NT2/D1 (cell line): ENCODE measurements around the gene SPAG17.

ENCODE experiments used
- DNase-seq: peaks from one replicate; pipeline ENCODE4 v3.0.0-alpha.2; 2011; ENCODE audit warnings: low read depth, low spot score
- H3K27me3 ChIP-seq: 2 replicates; pipeline ENCODE4 v1.6.0; 2011; ENCODE audit warnings: mild to moderate bottlenecking; ENCODE audit not compliant: insufficient read length, insufficient read depth
- H3K36me3 ChIP-seq: 2 replicates; pipeline ENCODE4 v1.6.1; 2011; ENCODE audit warnings: mild to moderate bottlenecking, low read length, mixed read lengths; ENCODE audit not compliant: insufficient read depth, insufficient read length
- H3K4me1 ChIP-seq: 2 replicates; pipeline ENCODE4 v1.5.1; 2011; ENCODE audit not compliant: insufficient read depth, insufficient read length
- H3K4me3 ChIP-seq: 2 replicates; pipeline ENCODE4 v1.5.1; 2011; ENCODE audit warnings: low read depth; ENCODE audit not compliant: insufficient read length
- H3K9ac ChIP-seq: 2 replicates; pipeline ENCODE4 v1.6.0; 2011; ENCODE audit warnings: low read depth; ENCODE audit not compliant: insufficient read length
- H3K9me3 ChIP-seq: 2 replicates; pipeline ENCODE4 v1.5.1; 2011; ENCODE audit warnings: mild to moderate bottlenecking, low read length; ENCODE audit not compliant: insufficient read depth
- SUZ12 ChIP-seq: IDR thresholded peaks from 2 replicates; pipeline ENCODE4 v1.6.1; 2011; ENCODE audit not compliant: insufficient read length, insufficient read depth; ENCODE audit errors: extremely low read depth
- YY1 ChIP-seq: IDR thresholded peaks from 2 replicates; pipeline ENCODE4 v1.6.1; 2011; ENCODE audit not compliant: insufficient read length, insufficient read depth
- ZNF274 ChIP-seq: IDR thresholded peaks from 2 replicates; pipeline ENCODE4 v1.6.1; 2011; ENCODE audit warnings: mild to moderate bottlenecking, low read depth, low read length

The SPAG17 gene

DNA sequence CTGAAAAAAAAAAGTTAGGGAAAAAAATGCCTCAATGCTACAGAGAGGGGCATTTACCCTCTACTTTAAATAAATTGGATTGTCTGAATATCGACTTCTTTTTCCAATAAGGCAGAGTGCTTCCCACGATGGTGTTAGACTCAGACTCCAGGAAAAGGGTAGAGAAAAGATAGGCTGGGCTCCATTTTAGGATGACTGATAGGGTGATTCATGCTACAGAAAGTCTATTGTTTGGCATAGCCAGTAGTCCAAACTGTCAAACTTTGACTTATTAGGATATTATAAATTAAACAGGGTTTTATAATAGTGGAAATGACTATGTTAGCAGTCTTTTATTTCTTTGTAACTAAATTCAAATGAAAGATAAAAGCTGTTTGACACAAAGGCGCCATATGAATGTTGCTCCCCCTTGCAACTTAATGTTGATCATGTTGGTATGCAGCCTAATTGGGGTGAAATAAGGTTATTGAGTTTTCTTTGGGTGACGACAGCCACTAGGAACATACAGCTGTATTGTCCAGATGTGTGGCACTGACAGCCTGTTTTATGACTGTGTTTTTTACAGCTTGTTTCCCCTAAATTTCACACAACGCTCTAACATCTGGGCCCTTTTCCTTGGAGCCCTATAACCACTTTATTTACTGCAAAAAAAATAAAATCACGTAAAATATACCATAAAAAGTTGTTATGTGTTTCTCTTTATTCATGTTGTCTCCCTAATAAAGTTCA, 69.3 kb downstream of the SPAG17 start:
- DNase-seq, result no peak
- H3K36me3 ChIP-seq, result no peaks in the 10 kb centered on the region

GRCh38 chr1:118113261-118113660, 71.8 kb downstream of the SPAG17 start:
- no peak overlapping the region for H3K9ac ChIP-seq
- no peaks in the 10 kb centered on the region for H3K36me3 ChIP-seq
- H3K27me3 ChIP-seq, result no peaks in the 10 kb centered on the region
- H3K9me3 ChIP-seq, result no peaks in the 10 kb centered on the region
- no peak for TF ChIP-seq YY1
- TF ChIP-seq SUZ12, result no peak
- TF ChIP-seq ZNF274, result no peak
- no peaks in the 10 kb centered on the region for H3K4me1 ChIP-seq
- no peak overlapping the region for H3K4me3 ChIP-seq
- DNase-seq, result no peak

More for the DNA sequence above, 69.3 kb downstream of the SPAG17 start:
- H3K9ac ChIP-seq, result no peak overlapping the region
- no peak for TF ChIP-seq SUZ12
- no peak for TF ChIP-seq YY1
- TF ChIP-seq ZNF274, result no peak
- H3K4me3 ChIP-seq, result no peak overlapping the region
- H3K9me3 ChIP-seq, result no peaks in the 10 kb centered on the region
- no peaks in the 10 kb centered on the region for H3K27me3 ChIP-seq
- H3K4me1 ChIP-seq, result no peaks in the 10 kb centered on the region

GRCh38 chr1:118110580-118110979, 74.4 kb downstream of the SPAG17 start:
- H3K36me3 ChIP-seq, result no peaks in the 10 kb centered on the region
- H3K4me1 ChIP-seq, result no peaks in the 10 kb centered on the region
- no peak overlapping the region for H3K4me3 ChIP-seq
- H3K9me3 ChIP-seq, result no peaks in the 10 kb centered on the region
- DNase-seq, result no peak
- H3K9ac ChIP-seq, result no peak overlapping the region
- TF ChIP-seq SUZ12, result no peak
- TF ChIP-seq ZNF274, result no peak
- TF ChIP-seq YY1, result no peak
- H3K27me3 ChIP-seq, result no peaks in the 10 kb centered on the region

DNA sequence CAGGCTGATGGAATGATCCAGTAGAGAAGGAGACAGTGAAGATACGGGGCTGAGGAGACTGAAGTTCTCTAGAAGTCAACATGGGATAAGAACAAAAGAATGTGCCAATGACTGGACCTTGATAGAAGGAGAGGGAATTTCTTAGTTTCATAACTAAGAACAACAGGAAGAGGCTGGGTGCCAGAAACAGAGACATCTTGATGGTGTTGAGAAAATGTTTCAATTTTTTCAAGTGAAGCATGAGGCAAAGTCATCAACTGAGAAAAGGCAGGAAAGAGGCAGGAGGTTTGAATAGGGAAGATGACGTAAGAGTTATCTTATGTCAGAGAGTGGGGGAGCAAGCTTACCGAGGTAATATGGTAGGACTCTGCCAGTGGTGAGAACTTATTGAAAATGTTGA, 80.1 kb downstream of the SPAG17 start:
- Histone ChIP-seq H3K4me3 (no peak overlapping the region), H3K9me3 (no peaks in the 10 kb centered on the region), H3K4me1 (no peaks in the 10 kb centered on the region), H3K27me3 (no peaks in the 10 kb centered on the region), H3K36me3 (no peaks in the 10 kb centered on the region), H3K9ac (no peak overlapping the region)
- no peak for DNase-seq
- no peak for TF ChIP-seq SUZ12

DNA sequence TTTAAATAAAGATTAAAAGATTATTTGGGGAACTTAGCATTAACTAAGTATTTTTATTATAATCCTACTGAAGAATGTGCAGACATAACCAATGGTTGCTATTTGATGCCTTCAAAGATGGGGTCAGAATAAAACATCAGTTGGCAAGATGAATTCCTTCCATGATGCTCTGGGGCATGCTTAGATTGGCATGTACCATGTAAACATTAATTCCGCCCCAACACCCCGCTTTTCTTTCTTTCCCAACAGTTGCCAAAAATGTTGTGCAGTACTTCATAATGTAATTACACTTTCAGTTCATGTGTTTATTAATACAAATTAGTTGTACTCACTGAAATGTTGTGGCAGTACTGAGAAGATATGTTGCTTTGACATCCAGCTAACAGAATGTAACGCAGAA, 82.6 kb downstream of the SPAG17 start:
- H3K9ac ChIP-seq, result no peak overlapping the region
- no peak overlapping the region for H3K4me3 ChIP-seq
- no peaks in the 10 kb centered on the region for H3K27me3 ChIP-seq
- DNase-seq, result no peak
- no peaks in the 10 kb centered on the region for H3K4me1 ChIP-seq
- no peaks in the 10 kb centered on the region for H3K9me3 ChIP-seq
- no peaks in the 10 kb centered on the region for H3K36me3 ChIP-seq
- TF ChIP-seq ZNF274 (no peak), YY1 (no peak), SUZ12 (no peak)

- DNase-seq, result no peak
Observed at GRCh38 chr1:118101999-118102398, 83.0 kb downstream of the SPAG17 start.

GRCh38 chr1:118101515-118101844, 83.5 kb downstream of the SPAG17 start:
- TF ChIP-seq SUZ12 (no peak), YY1 (no peak), ZNF274 (no peak)
- no peaks in the 10 kb centered on the region for H3K27me3 ChIP-seq
- H3K9me3 ChIP-seq, result no peaks in the 10 kb centered on the region
- H3K9ac ChIP-seq, result no peak overlapping the region
- DNase-seq, result no peak
- H3K4me3 ChIP-seq, result no peak overlapping the region
- no peaks in the 10 kb centered on the region for H3K4me1 ChIP-seq
- H3K36me3 ChIP-seq, result no peaks in the 10 kb centered on the region

More at GRCh38 chr1:118101999-118102398, 83.0 kb downstream of the SPAG17 start:
- no peaks in the 10 kb centered on the region for H3K36me3 ChIP-seq
- no peak overlapping the region for H3K4me3 ChIP-seq
- H3K9ac ChIP-seq, result no peak overlapping the region
- H3K9me3 ChIP-seq, result no peaks in the 10 kb centered on the region
- H3K4me1 ChIP-seq, result no peaks in the 10 kb centered on the region
- TF ChIP-seq SUZ12, result no peak
- no peak for TF ChIP-seq YY1
- TF ChIP-seq ZNF274, result no peak
- no peaks in the 10 kb centered on the region for H3K27me3 ChIP-seq
